HG02970 (cell line): ENCODE measurements around the gene DPH2.
A peak's percentile ranks its signal among the peaks of the same experiment; 100 is the strongest.

Source experiments
- ATAC-seq: cut with Tn5 transposase; IDR thresholded peaks from one replicate; pipeline ENCODE4 v1.9.1; 2021; ENCODE audit warnings: mild to moderate bottlenecking, moderate library complexity, moderate number of reproducible peaks; ENCODE audit not compliant: unreplicated experiment, low FRiP score

Gene DPH2

DNA sequence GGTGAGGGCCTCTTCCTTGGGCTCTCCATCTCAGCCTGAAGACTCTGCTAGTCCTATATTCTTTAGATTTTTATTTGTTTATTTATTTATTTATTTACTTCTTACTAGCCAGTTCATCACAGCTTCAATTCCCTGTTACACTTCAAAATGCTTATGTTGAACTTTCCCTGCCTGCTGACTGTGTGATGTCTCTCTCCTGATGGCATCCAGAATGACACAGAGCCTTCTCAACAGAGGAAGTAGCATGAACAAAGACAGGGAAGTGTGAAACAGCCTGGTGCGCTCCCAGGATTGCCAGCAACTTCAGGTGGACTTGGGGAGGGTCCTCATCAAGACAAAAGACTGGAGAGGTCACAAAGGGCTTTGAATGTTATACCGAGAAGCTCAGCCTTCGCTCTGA lies 27.4 kb upstream of the DPH2 start:
- no peak for ATAC-seq

DNA sequence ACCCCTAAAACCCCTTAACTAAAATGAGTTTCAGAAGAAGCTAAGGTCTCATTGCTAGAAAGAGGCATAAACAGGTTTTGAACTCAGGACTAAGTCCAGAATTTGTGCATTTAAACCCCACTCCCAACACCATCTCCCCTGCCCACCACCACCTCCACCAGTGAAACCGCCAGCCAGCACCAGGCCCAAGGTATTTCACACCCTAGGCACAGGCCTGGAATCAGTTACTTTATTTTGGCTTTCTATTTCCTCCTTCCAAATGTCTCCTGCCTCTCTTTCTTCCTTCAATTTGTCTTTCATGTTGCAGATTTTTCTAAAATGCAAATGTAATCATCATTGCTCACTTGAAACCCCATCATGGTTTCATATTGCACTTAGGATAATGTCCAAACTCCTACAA lies 24.9 kb upstream of the DPH2 start:
- no peak for ATAC-seq

GRCh38 chr1:43945674-43946235 lies 24.1 kb upstream of the DPH2 start:
- no peak for ATAC-seq

DNA sequence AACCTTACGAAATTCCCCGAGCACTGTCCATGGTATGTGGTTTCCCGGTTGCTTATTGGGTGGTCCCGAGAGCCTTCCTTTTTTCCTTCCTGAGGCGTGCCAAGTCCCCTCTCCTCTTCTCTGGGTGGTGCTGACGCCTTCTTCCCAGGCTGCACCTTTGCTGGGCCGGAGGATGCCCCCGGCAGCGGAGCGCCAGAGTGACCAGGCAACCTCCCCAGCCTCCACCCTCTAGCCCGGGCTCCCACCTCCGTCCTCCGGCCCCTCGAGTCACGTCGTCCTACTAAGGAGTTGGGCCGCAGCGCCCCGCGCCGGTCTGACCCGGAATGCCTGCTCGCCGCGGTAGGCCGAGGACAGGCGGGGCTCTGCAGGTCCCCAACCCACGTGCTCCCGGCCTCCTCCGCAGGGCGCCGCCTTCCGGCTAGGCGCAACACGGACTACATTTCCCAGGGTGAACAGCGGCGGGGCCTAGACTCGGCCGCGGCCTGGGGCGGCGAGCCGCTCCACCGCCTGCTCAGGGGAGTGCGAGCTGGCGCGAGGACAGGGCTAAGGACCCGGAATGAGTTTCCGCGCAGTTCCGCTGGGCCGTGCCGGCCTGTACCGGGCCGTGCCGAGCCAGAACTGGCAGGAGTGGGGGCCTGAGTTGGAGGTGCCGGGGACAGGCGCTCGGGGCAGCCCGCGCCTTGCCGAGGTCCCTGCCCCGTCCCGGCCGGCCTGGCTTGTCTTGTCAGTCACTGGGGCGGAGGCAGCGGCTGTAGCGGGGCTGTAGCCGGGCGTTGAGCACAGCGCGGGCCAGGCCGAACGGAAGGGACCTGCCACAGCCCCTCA lies 23.4 kb upstream of the DPH2 start, which contains the start of gene IPO13:
TSS of gene IPO13 (plus strand) at position 715 of the 825 bp plus-strand sequence. CDS start 651 bp downstream, outside the sequence.
- ATAC-seq = peak; percentile 93

GRCh38 chr1:43947061-43947873 lies 22.5 kb upstream of the DPH2 start:
- ATAC-seq = peak; percentile 6

GRCh38 chr1:43947874-43948437 lies 21.9 kb upstream of the DPH2 start:
- no peak for ATAC-seq

GRCh38 chr1:43949678-43950077 lies 20.1 kb upstream of the DPH2 start:
- no peak for ATAC-seq

DNA sequence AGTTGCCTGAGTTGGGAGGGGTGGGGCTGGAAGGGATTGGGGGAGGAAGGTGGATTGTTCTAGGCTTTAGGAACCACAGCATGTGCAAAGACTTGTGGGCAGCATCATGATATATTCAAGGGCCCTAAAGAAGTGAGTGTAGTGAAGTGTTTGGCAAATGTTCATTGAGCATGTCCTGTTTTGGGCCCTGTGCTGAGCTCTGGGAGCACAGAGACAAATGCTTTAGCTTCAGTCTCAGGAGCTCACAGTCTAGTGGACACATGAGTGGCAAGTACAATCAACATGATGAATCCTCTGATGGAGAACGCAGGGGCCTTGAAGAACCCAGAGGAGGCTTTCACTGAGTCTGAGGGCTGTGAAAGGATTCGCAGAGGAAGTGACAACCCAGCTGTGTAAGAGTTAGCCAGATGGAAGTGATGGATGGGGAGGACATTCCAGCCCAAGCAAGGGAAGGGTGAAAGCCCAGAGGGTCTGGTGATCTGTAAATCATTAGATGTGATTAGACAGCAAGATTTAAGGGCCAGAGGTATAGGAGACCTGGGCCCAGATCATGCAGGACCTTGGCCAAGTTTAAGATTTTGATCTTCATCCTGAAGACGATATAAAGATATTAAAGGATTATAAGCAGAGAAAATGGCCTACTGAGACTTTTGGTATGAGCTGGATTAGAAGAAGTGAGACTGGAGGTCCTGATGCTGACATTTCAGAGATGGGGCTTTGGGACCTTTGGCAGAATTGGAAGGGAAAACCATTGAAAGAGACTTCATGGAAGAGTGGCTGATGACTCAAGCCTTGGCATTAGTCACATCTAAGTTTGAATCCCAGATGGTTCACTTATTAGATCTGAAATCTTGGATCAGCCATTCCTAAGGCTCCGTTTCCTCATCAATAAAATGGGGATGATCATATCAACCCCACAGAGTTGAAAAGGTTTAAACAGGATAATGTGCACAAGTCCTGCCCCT lies 18.5 kb upstream of the DPH2 start:
- no peak for ATAC-seq

- no peak for ATAC-seq
Measured at GRCh38 chr1:43952731-43953346, 17.0 kb upstream of the DPH2 start.

DNA sequence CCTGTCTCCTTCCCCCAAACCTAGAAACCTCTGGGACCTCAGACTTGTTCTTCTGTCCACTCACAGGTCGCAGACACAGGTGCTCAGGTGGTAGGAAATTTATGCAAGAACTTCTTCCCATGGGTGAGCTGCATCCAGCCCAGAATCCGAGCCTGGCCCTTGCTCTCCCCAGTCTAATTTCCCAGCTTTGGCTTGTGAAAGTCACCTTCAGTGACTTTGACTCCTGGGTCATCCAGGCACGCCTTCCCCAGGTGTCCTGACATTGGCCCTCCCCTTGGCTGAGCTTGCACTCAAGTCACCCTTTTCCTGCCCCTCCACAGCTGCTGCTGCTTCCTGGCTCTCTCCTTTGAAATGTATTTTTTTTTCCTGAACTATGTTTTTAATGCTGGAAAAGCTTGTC lies 16.4 kb upstream of the DPH2 start:
- no peak for ATAC-seq

GRCh38 chr1:43954036-43954435 lies 15.8 kb upstream of the DPH2 start:
- ATAC-seq = no peak

DNA sequence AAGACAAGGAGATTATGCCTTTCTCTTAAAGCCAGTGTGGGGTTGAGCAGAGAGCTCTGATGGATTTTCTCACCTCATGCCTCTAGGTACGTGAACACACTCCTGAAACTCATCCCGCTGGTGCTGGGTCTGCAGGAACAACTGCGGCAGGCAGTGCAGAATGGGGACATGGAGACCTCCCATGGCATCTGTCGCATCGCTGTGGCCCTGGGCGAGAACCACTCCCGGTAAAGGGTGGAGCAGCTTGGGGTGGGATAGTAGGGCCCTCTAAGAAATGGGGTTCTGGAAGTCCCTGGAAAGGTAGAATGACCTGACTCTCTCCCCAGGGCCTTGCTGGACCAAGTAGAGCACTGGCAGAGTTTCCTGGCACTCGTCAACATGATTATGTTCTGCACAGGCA lies 13.6 kb upstream of the DPH2 start:
- ATAC-seq = no peak

DNA sequence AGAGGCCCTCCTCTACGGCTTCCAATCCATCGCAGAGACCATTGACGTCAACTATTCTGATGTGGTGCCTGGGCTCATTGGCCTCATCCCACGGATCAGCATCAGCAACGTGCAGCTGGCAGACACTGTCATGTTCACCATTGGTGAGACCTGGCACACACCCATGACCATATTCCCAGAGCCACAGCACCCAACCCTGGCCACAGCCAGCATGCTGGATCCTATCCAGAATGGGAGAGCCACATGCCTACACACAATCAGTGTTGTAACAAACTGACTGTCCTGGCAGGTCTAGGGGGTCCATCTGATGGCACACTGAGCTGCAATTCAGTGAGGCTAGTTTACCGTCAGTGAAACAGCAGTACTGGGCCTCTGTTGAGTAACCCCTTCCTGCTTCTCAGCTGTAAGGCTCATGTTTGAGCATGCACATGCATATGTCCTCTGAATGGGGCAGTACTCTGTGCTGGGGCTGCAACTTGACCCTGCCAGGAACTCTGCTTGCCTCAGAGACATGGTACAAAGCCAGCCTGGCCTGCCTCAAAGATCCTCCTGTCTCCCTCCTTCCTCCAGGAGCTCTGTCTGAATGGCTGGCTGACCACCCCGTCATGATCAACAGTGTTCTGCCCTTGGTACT lies 12.3 kb upstream of the DPH2 start:
- no peak for ATAC-seq

- no peak for ATAC-seq
Measured at GRCh38 chr1:43958351-43959255, 11.2 kb upstream of the DPH2 start.

DNA sequence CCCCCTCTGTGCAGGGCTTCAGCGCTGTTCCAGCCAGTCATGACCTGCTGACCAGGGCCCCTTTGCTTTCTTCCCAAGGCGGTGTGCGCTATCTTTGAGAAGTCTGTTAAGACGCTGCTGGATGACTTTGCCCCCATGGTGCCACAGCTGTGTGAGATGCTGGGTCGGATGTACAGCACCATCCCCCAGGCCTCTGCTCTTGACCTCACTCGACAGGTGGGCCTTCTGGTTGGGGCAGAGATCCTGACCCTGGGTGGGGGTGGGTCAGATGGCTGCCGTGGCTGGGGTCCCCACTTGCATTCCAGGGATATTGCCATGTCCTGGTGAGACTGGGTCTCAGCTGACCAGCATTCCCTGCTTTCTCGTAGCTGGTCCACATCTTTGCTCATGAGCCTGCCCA lies 9.0 kb upstream of the DPH2 start:
- ATAC-seq = no peak

GRCh38 chr1:43961692-43962091 lies 8.1 kb upstream of the DPH2 start:
- ATAC-seq = no peak

GRCh38 chr1:43962324-43962723 lies 7.5 kb upstream of the DPH2 start:
- ATAC-seq = no peak

DNA sequence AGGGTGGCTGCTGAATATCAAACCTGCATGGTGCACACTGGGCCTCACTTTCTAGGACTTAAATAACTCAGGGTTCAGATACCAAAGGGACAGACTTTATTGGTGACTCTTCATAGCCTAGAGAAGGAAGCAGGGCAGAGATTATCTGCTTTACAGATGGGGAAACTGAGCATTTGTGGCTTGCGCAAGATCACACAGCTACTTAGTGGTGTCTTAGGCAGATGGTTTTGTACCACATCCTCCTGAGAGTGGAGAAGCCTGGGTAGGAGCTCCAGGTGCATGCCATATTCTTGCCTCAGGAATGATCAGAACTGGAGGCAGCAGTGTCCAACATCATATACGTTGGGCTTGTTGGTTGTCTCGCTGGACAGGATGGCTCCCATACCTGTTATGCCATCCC lies 6.8 kb upstream of the DPH2 start:
- no peak for ATAC-seq
